Mesodermal cell (in vitro differentiated cells): ENCODE data around the gene TMEM87A.

Source experiments
- H3K27ac ChIP-seq: 2 replicates; pipeline ENCODE4 v1.7.0; 2013; ENCODE audit warnings: mild to moderate bottlenecking, low read depth, low read length, moderate library complexity; ENCODE audit not compliant: severe bottlenecking
- H3K36me3 ChIP-seq: 2 replicates; pipeline ENCODE4 v1.7.1; 2013; ENCODE audit warnings: mild to moderate bottlenecking, low read length, moderate library complexity; ENCODE audit not compliant: control insufficient read depth, insufficient read depth
- H3K4me1 ChIP-seq: one replicate; pipeline ENCODE4 v1.7.1; 2013; ENCODE audit warnings: mild to moderate bottlenecking, low read length; ENCODE audit not compliant: insufficient read depth, control insufficient read depth, poor library complexity, severe bottlenecking
- H3K4me3 ChIP-seq: 2 replicates; pipeline ENCODE4 v1.7.0; 2013; ENCODE audit warnings: low read length, control low read depth, mild to moderate bottlenecking; ENCODE audit not compliant: insufficient read depth, poor library complexity, severe bottlenecking; ENCODE audit errors: extremely low read depth
- H3K9me3 ChIP-seq: 2 replicates; pipeline ENCODE4 v1.7.1; 2013; ENCODE audit warnings: mild to moderate bottlenecking, low read length, moderate library complexity; ENCODE audit not compliant: control insufficient read depth
- WGBS, 2 experiments: methylation state at CpG; one replicate each; pipeline ENCODE4 v1.1.5; 2013; ENCODE audit warnings: missing lambda C conversion rate in 2 of 2; ENCODE audit not compliant: insufficient coverage in 2 of 2; 5-methylcytosine and 5-hydroxymethylcytosine counted together

The TMEM87A gene

DNA sequence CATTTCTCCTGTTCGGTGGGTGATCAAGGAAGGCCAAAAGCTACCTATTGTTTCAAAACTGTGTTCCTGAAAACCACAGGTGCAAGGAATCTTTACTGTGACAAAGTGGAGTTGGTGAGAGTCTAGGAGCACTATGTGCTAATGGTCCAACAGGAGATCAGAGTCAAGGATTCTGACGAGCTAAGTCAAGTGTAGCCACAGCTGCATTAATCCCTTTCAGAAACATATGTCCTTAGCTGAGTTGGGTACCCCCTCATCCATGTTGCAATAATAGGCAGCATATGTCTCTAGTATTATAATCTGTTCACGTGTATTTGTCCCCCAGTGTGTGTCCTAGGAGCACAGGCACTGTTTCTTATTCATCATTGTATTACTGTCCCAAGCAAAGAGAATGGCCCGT lies 66.8 kb downstream of the TMEM87A start:
- WGBS, 2 experiments, result 87 to 100% methylated on average over 2 to 3 of the region's 4 CpGs
- no peak overlapping the region for H3K4me3 ChIP-seq

GRCh38 chr15:42203891-42204290 lies 69.3 kb downstream of the TMEM87A start:
- Histone ChIP-seq H3K36me3 (peaks cover 31% of the 10 kb centered on the region), H3K4me3 (no peak overlapping the region), H3K27ac (no peak overlapping the region), H3K4me1 (no peaks in the 10 kb centered on the region), H3K9me3 (no peaks in the 10 kb centered on the region)
- WGBS, 2 experiments, result 90 to 100% methylated on average over 1 to 2 of the region's 3 CpGs

More for the DNA sequence above, 66.8 kb downstream of the TMEM87A start:
- Histone ChIP-seq H3K27ac (no peak overlapping the region), H3K36me3 (peaks cover 46% of the 10 kb centered on the region), H3K4me1 (no peaks in the 10 kb centered on the region), H3K9me3 (no peaks in the 10 kb centered on the region)

DNA sequence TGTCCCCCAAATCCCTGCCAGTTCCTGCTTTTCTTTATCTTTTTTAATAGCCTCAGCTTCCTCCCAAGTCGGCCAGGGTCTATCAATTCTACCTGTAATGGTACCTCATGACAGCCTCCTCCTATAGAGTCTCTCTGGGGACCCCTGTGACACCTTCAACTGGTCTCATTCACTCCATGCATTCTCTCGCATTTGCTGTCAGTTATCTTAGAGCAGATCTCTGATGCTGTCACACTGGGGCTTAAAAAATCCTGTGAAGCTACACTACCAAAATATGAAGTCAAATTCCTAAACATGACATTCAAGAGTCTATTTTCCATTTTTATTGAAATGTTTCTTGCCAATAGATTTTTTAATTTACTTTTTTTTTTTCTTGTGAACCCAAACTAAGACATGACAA lies 70.6 kb downstream of the TMEM87A start:
- no peaks in the 10 kb centered on the region for H3K9me3 ChIP-seq
- no peak overlapping the region for H3K27ac ChIP-seq
- H3K4me3 ChIP-seq, result no peak overlapping the region
- 100% methylated on average over 1 to 2 of the region's 2 CpGs for WGBS, 2 experiments
- no peaks in the 10 kb centered on the region for H3K4me1 ChIP-seq
- H3K36me3 ChIP-seq, result peaks cover 37% of the 10 kb centered on the region

DNA sequence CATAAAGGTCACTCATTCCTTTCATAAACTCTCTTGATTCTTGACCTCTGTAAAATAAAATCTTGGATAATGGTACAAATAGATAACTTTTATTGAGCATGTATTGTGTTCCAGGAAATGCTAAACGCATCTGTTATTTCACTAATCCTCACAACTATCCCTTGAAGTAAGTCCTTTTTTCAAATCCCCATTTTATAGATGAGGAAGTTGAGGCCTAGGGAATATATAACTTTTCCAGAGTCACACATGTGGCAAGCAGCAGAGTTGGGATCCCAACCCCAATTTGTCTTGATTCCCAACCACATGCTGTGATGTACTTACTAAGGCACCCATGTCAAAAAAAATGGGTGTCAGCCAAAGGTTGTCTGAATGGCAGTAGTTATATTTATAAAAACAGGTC lies 71.4 kb downstream of the TMEM87A start:
- H3K4me1 ChIP-seq, result no peaks in the 10 kb centered on the region
- H3K4me3 ChIP-seq, result no peak overlapping the region
- H3K9me3 ChIP-seq, result no peaks in the 10 kb centered on the region
- no CpG with 5 or more reads among the region's 1 CpG for WGBS, 2 experiments
- peaks cover 43% of the 10 kb centered on the region for H3K36me3 ChIP-seq
- no peak overlapping the region for H3K27ac ChIP-seq

DNA sequence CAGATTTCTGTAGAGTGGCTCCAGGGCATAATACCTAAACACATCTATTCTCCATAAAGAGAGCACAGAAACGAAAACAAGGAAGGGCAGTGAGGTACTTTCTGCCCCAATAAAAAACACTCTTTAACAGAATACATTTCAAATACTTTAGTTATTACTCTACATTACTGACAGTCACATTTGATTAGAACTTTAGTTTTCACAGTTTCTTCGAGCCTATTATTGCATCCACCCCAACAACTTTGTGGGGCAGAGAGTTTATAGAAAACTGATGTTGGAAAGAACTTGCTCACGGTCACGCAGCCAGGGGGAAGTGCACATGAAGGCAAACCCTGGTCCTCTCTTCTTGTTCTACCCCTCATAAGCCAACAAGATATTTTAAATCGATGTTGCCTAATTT lies 74.1 kb downstream of the TMEM87A start:
- no peak overlapping the region for H3K4me3 ChIP-seq
- peaks cover 31% of the 10 kb centered on the region for H3K36me3 ChIP-seq
- H3K9me3 ChIP-seq, result no peaks in the 10 kb centered on the region
- H3K27ac ChIP-seq, result no peak overlapping the region
- no peaks in the 10 kb centered on the region for H3K4me1 ChIP-seq
- WGBS, 2 experiments, result 92% methylated on average over 1 of the region's 5 CpGs; no CpG with 5 or more reads in 1 of the 2 experiments

GRCh38 chr15:42198516-42198915 lies 74.7 kb downstream of the TMEM87A start:
- Histone ChIP-seq H3K9me3 (no peaks in the 10 kb centered on the region), H3K4me3 (no peak overlapping the region), H3K36me3 (peaks cover 27% of the 10 kb centered on the region), H3K27ac (no peak overlapping the region), H3K4me1 (no peaks in the 10 kb centered on the region)
- 83% methylated on average over 1 of the region's 1 CpG; no CpG with 5 or more reads in 1 of the 2 experiments for WGBS, 2 experiments

DNA sequence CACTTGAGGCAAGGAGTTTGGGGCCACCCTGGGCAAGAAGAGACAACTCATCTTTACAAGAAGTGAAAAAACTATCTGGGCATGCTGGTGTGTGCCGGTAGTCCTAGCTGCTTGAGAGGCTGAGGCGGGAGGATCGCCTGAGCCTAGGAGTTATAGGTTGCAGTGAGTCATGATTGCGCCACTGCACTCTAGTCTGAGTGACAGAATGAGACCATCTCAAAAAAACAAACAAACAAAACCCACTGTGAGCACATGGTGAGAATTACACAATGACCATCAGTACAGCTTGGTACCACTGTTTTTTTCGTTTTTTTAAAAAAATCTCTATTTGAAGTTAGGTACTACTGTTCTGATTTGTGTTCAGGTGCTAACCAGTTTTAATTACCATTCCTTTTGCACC lies 78.7 kb downstream of the TMEM87A start:
- H3K4me1 ChIP-seq, result no peaks in the 10 kb centered on the region
- no peak overlapping the region for H3K4me3 ChIP-seq
- no peak overlapping the region for H3K27ac ChIP-seq
- WGBS, 2 experiments, result 88% methylated on average over 3 of the region's 5 CpGs; no CpG with 5 or more reads in 1 of the 2 experiments
- H3K36me3 ChIP-seq, result peaks cover 49% of the 10 kb centered on the region
- H3K9me3 ChIP-seq, result no peaks in the 10 kb centered on the region

DNA sequence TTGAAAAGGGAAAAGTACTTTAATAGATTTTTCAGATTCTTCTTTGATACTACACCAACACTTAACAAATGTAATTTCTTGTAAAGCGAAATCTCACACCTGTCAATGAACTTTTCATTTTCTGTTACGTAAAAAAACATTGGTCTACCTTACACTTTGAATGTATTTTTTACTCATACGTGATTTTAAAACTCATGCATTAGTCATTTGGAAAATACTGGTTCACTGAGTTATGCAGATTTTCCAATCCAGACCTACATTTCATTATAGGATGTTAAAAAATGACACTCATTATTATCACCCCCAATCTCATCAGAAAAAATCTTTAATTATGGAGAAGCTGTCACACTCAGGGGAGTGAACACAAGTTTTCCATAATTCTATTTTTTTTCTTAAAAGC lies 79.8 kb downstream of the TMEM87A start:
- H3K4me3 ChIP-seq, result no peak overlapping the region
- no peak overlapping the region for H3K27ac ChIP-seq
- H3K4me1 ChIP-seq, result no peaks in the 10 kb centered on the region
- no peaks in the 10 kb centered on the region for H3K9me3 ChIP-seq
- 100% methylated on average over 1 to 2 of the region's 3 CpGs for WGBS, 2 experiments
- H3K36me3 ChIP-seq, result peaks cover 49% of the 10 kb centered on the region

- H3K4me3 ChIP-seq, result no peak overlapping the region
- WGBS, 2 experiments, result 94 to 96% methylated on average over 4 to 5 of the region's 8 CpGs
- no peaks in the 10 kb centered on the region for H3K9me3 ChIP-seq
- no peak overlapping the region for H3K27ac ChIP-seq
- H3K36me3 ChIP-seq, result peaks cover 52% of the 10 kb centered on the region
- no peaks in the 10 kb centered on the region for H3K4me1 ChIP-seq
These were observed 81.5 kb downstream of the TMEM87A start for GRCh38 chr15:42191610-42192346.

DNA sequence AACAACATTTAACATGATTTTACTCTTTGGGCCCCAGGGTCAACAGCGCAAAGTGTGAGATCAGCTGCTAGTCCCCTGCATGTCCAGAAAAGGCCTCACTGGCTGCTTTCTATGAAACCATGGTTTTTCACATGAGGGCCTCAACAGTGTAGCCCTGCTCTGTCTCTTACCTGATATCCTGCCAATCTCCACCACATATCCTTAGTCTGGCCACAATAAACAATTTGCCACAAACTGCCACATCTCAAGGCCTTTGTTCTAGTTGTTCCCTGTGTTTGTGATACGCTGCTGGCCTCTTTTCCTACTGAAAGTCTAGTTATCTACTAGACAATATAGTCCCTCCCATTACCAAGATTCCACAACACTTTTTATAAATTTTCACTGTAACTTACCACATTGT lies 82.9 kb downstream of the TMEM87A start:
- no peak overlapping the region for H3K4me3 ChIP-seq
- WGBS, 2 experiments, result 100% methylated on average over 2 of the region's 2 CpGs
- peaks cover 66% of the 10 kb centered on the region for H3K36me3 ChIP-seq

DNA sequence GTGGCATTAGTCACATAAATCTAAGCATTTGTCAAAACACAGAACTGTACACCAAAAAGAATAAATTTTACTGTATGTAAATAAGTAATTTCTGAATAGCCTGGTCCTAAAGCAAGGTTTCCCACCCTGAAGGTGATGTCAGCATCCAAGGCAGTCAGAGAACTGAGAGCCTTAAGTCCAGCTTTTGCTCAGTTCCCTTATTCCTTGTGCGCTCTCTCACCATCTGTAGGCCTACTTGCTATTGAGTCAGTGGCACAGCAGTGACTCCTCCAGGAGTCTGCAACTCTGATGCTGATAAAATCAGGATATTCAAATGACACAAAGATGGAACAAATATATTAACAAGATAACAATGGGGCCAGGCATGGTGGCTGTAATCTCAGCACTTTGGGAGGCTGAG lies 87.4 kb downstream of the TMEM87A start:
- Histone ChIP-seq H3K4me1 (no peaks in the 10 kb centered on the region), H3K36me3 (peaks cover 82% of the 10 kb centered on the region), H3K4me3 (no peak overlapping the region), H3K27ac (no peak overlapping the region), H3K9me3 (no peaks in the 10 kb centered on the region)
- WGBS, 2 experiments, result 100% methylated on average over 1 of the region's 1 CpG

More for the DNA sequence above, 82.9 kb downstream of the TMEM87A start:
- no peaks in the 10 kb centered on the region for H3K4me1 ChIP-seq
- H3K9me3 ChIP-seq, result no peaks in the 10 kb centered on the region
- H3K27ac ChIP-seq, result no peak overlapping the region
